Body of pancreas (tissue), 4 donors: ENCODE results near the gene PRKG1. TPM values are rescaled to one million over a fixed set of nuclear protein-coding genes. Genes with fewer than 3 reads are reported as not detected.

Source experiments
- ATAC-seq: fragments of 150-250 bp; one replicate; pipeline ENCODE4 v1.9.1; 2016
- DNase-seq, 4 donors: peaks; one replicate each; pipeline ENCODE4 v3.0.0-alpha.2; 2019
- H3K27ac ChIP-seq, 4 donors: fragments of 200-600 bp; sonication (generic); 1 replicate in 3 of 4; 2 replicates in 1 of 4; pipeline versions ENCODE4 v1.5.1 to v1.6.1; 2016 to 2019; ENCODE audit warnings: mild to moderate bottlenecking in 1 of 4, mixed read lengths in 1 of 4, moderate library complexity in 1 of 4
- H3K27me3 ChIP-seq, 2 donors: fragments of 200-600 bp; sonication (generic); one replicate each; pipeline ENCODE4 v1.6.0; 2016; ENCODE audit warnings: mild to moderate bottlenecking in 1 of 2
- H3K36me3 ChIP-seq, 2 donors: fragments of 200-600 bp; sonication (generic); replicated peaks in 1 of 2; 2 replicates each; pipeline ENCODE4 v1.5.1; 2016; ENCODE audit warnings: low read depth in 2 of 2; ENCODE audit not compliant: insufficient read depth in 1 of 2
- H3K4me1 ChIP-seq: fragments of 200-600 bp; sonication (generic); one replicate; pipeline ENCODE4 v1.6.0; 2016
- H3K4me3 ChIP-seq, 2 donors: fragments of 200-600 bp; sonication (generic); 1 replicate in 1 of 2; 2 replicates in 1 of 2; pipeline ENCODE4 v1.5.1; 2016 to 2019
- H3K9me3 ChIP-seq, 3 donors: fragments of 200-600 bp; sonication (generic); 1 replicate in 2 of 3; 2 replicates in 1 of 3; pipeline ENCODE4 v1.5.1; 2016
- POLR2A ChIP-seq, 3 donors: fragments of 450-650 bp; IDR thresholded peaks; one replicate each; pipeline ENCODE4 v1.6.1; 2016; ENCODE audit warnings: antibody characterized with exemption in 3 of 3, mild to moderate bottlenecking in 2 of 3
- WGBS, 2 donors: methylation state at CpG; one replicate each; pipeline ENCODE4 v1.1.5; 2017; 5-methylcytosine and 5-hydroxymethylcytosine counted together
- intact Hi-C: fragments of 100-400 bp; cut with DNase I; formaldehyde crosslinking; loops from one replicate; pipeline ENCODE4 v1.15.1; 2023
- total RNA-seq, 2 donors: library from RNA; depleted of rRNA; stranded (reverse); fragments of >200 nt; gene quantifications; one replicate each; pipeline ENCODE4 v1.1.0, GENCODE V29; 2016
- TF ChIP-seq, protein P1 (sequence below), 7 experiments: fragments of 450-650 bp in 4 of 7; fragments of 200-600 bp in 3 of 7; sonication (generic) in 3 of 7; IDR thresholded peaks; one replicate each; pipeline ENCODE4 v1.5.1; 2016 to 2019; ENCODE audit warnings: antibody characterized with exemption in 7 of 7

Gene PRKG1
- total RNA-seq, 2 donors from 2014 or later = 14.2 to 18.9 TPM

DNA sequence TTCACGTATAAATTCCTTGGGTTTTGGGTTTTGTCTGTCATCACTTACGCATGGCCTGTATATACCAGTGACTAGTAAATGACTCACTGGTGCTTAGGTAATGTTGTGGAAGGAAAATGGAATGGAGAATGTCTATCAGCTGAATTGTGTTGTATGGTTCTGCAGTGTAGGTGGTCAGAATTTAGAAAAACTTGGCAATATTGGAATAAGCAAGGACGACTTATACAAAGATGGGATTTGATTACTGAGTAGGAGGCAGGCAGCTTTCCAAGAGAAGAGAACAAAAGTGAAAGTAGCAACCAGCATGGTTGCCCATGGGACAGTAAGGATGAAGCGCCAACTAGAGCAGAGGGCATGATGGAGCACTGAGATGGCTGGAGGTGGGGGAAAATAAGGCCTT, 793.7 kb downstream of the PRKG1 start:
- H3K27ac ChIP-seq = no peak overlapping the region
- 82 to 87% methylated on average over 4 of the region's 4 CpGs for WGBS, 2 donors
- H3K36me3 ChIP-seq = no peaks in the 10 kb centered on the region
- no peaks in the 10 kb centered on the region for H3K27me3 ChIP-seq
- intact Hi-C loops = no loop called here
- DNase-seq = no peak
- H3K4me1 ChIP-seq = no peaks in the 10 kb centered on the region
- H3K9me3 ChIP-seq = no peaks in the 10 kb centered on the region
- H3K4me3 ChIP-seq = no peak overlapping the region
- no peak for TF ChIP-seq POLR2A (IDR thresholded peaks at IDR 0.05)
- TF ChIP-seq, protein P1, sequence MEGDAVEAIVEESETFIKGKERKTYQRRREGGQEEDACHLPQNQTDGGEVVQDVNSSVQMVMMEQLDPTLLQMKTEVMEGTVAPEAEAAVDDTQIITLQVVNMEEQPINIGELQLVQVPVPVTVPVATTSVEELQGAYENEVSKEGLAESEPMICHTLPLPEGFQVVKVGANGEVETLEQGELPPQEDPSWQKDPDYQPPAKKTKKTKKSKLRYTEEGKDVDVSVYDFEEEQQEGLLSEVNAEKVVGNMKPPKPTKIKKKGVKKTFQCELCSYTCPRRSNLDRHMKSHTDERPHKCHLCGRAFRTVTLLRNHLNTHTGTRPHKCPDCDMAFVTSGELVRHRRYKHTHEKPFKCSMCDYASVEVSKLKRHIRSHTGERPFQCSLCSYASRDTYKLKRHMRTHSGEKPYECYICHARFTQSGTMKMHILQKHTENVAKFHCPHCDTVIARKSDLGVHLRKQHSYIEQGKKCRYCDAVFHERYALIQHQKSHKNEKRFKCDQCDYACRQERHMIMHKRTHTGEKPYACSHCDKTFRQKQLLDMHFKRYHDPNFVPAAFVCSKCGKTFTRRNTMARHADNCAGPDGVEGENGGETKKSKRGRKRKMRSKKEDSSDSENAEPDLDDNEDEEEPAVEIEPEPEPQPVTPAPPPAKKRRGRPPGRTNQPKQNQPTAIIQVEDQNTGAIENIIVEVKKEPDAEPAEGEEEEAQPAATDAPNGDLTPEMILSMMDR (IDR thresholded peaks at IDR 0.05) = no peak
- ATAC-seq = no peak

- Histone ChIP-seq H3K4me1 (no peaks in the 10 kb centered on the region), H3K36me3 (no peaks in the 10 kb centered on the region), H3K27me3 (no peaks in the 10 kb centered on the region), H3K9me3 (no peaks in the 10 kb centered on the region), H3K4me3 (no peak overlapping the region), H3K27ac (no peak overlapping the region)
- 92 to 94% methylated on average over 3 of the region's 3 CpGs for WGBS, 2 donors
- intact Hi-C loops = no loop called here
- TF ChIP-seq, protein P1 (IDR thresholded peaks at IDR 0.05) = no peak
- no peak for TF ChIP-seq POLR2A (IDR thresholded peaks at IDR 0.05)
- ATAC-seq (no peak), DNase-seq (no peak)
Observed at GRCh38 chr10:51874131-51874530, 799.8 kb downstream of the PRKG1 start.

GRCh38 chr10:51875610-51876009, 801.3 kb downstream of the PRKG1 start:
- Histone ChIP-seq H3K9me3 (no peaks in the 10 kb centered on the region), H3K27me3 (no peaks in the 10 kb centered on the region), H3K27ac (no peak overlapping the region), H3K36me3 (no peaks in the 10 kb centered on the region), H3K4me3 (no peak overlapping the region), H3K4me1 (no peaks in the 10 kb centered on the region)
- ATAC-seq (no peak), DNase-seq (no peak)
- 71 to 84% methylated on average over 5 of the region's 5 CpGs for WGBS, 2 donors
- intact Hi-C loops = no loop called here
- TF ChIP-seq, protein P1 (IDR thresholded peaks at IDR 0.05) = no peak
- TF ChIP-seq POLR2A (IDR thresholded peaks at IDR 0.05) = no peak

DNA sequence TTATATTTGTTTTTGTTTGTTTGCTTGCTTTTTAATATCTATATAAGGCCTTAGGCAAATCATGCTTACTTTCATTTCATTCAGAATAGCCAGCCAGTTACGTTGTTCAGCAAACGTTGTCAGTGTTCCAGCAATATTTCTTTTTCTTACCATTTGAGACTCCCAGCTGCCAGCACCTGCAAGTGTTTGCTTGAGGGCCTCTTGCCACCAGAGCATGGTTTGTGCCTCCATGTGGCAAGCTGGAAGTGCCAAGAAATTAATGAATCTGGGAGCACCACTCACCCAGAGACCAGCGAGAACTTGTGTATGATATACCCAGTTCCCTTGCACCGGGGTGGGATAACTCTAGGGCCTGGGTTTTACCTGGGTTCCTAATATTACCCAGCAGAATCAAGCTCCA, 802.2 kb downstream of the PRKG1 start:
- 54 to 58% methylated on average over 4 of the region's 4 CpGs for WGBS, 2 donors
- ATAC-seq = peak; percentile 38
- TF ChIP-seq, protein P1 (IDR thresholded peaks at IDR 0.05) = no peak
- TF ChIP-seq POLR2A (IDR thresholded peaks at IDR 0.05) = no peak
- no peaks in the 10 kb centered on the region for H3K4me1 ChIP-seq
- H3K36me3 ChIP-seq = no peaks in the 10 kb centered on the region
- no peak overlapping the region for H3K27ac ChIP-seq
- H3K27me3 ChIP-seq = no peaks in the 10 kb centered on the region
- DNase-seq = peak in 1 of 4 donors; percentile 27
- intact Hi-C loops = no loop called here
- no peaks in the 10 kb centered on the region for H3K9me3 ChIP-seq
- no peak overlapping the region for H3K4me3 ChIP-seq

DNA sequence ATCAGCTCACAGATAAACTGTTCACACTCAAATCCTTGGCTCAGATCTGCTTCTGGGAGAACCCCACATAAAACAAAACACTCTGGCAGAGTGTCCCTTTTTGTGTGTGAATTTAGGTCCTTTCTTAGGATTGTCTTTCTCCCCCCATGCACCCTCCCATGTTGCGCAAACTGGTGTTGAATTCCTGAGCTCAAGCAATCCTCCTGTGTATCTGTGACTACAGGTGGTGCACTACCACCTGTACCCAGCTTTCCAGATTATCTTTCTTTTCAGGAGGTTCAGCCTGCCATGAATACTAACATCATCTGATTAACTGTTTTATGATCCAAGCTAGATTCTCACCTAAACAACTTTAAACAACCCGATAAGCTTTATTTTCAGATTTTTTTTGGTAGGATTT, 802.7 kb downstream of the PRKG1 start:
- DNase-seq (no peak), ATAC-seq (no peak)
- Histone ChIP-seq H3K4me1 (no peaks in the 10 kb centered on the region), H3K27me3 (no peaks in the 10 kb centered on the region), H3K36me3 (no peaks in the 10 kb centered on the region), H3K27ac (no peak overlapping the region), H3K9me3 (no peaks in the 10 kb centered on the region), H3K4me3 (no peak overlapping the region)
- WGBS, 2 donors = 90 to 98% methylated on average over 2 of the region's 2 CpGs
- intact Hi-C loops = no loop called here
- TF ChIP-seq, protein P1 (IDR thresholded peaks at IDR 0.05) = no peak
- no peak for TF ChIP-seq POLR2A (IDR thresholded peaks at IDR 0.05)
